ENCODE measurements around the gene TIMP3. TPM values are rescaled to one million over a fixed set of nuclear protein-coding genes. Genes with fewer than 3 reads are reported as not detected.

TIMP3 gene
- total RNA-seq, 4 donors from 2014 or later, result 300 to 1,106 (median 939) TPM

DNA sequence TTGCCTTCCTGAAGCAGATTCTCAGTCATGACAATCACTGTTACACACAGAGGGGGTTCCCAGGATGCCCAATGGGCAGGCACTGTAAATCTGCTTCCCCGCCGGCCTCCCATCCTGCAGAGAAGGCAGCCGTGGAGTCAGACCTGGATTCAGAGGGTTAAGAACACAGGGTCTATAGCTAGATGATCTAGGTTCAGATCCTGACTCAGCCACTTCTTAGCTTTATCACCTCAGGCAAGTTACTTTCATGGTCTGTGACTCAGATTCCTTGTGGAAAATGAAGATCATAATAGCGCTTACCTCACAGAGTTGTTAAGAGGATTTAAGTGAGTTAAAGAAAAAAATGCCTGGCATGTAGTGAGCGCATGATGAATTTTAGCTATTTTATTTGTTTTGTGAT, 95.9 kb downstream of the TIMP3 start:
- H3K4me3 ChIP-seq, result no peak overlapping the region
- 89 to 94% methylated on average over 5 of the region's 5 CpGs for WGBS, 2 donors
- H3K27ac ChIP-seq, result no peak overlapping the region
- no peaks in the 10 kb centered on the region for H3K36me3 ChIP-seq
- H3K9me3 ChIP-seq, result no peaks in the 10 kb centered on the region
- no peak for DNase-seq (ENCODE audit: low spot score in 2 of 2)
- H3K4me1 ChIP-seq, result no peaks in the 10 kb centered on the region
- no peaks in the 10 kb centered on the region for H3K27me3 ChIP-seq
- TF ChIP-seq EP300 (IDR thresholded peaks at IDR 0.05), result no peak
- no peak for TF ChIP-seq POLR2A (IDR thresholded peaks at IDR 0.05)
- TF ChIP-seq, protein P1, sequence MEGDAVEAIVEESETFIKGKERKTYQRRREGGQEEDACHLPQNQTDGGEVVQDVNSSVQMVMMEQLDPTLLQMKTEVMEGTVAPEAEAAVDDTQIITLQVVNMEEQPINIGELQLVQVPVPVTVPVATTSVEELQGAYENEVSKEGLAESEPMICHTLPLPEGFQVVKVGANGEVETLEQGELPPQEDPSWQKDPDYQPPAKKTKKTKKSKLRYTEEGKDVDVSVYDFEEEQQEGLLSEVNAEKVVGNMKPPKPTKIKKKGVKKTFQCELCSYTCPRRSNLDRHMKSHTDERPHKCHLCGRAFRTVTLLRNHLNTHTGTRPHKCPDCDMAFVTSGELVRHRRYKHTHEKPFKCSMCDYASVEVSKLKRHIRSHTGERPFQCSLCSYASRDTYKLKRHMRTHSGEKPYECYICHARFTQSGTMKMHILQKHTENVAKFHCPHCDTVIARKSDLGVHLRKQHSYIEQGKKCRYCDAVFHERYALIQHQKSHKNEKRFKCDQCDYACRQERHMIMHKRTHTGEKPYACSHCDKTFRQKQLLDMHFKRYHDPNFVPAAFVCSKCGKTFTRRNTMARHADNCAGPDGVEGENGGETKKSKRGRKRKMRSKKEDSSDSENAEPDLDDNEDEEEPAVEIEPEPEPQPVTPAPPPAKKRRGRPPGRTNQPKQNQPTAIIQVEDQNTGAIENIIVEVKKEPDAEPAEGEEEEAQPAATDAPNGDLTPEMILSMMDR (IDR thresholded peaks at IDR 0.05), result no peak

DNA sequence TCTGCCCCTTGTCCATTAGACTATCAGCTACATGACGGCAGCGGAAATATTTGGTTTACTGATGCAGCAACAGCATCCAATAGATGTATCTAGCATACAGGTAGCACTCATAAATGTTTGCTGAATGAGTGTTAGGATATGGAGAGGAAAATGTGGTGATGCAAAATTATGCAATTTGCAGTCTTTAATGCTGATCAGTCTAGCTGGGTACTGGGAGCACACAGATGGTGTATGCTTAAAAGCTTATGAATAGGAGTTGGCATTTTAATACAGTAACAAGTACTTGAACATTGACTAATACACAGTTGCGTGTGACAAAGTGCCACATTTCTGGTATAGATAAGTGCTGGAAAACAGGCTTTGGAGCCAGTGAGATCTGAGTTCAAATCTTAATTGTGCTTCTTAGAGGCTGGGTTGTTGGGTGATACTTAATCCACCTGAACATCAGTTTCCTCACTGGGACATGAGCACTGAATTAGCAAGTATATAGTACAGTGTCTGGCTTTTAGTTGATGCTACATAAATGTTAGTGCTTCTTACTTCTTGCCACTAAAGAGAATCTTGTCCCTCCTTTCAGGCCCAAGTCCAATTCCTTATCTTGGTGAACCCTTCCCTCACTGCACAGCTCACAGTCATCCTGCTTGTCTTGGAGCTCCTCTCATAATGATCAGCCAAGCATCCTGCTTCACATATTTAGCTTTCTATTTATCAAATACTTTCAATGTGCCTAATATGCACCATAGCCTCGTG, 99.6 kb downstream of the TIMP3 start:
- no peak overlapping the region for H3K27ac ChIP-seq
- no peaks in the 10 kb centered on the region for H3K27me3 ChIP-seq
- TF ChIP-seq, protein P1 (IDR thresholded peaks at IDR 0.05), result no peak
- no peak for TF ChIP-seq EP300 (IDR thresholded peaks at IDR 0.05)
- TF ChIP-seq POLR2A (IDR thresholded peaks at IDR 0.05), result no peak
- H3K36me3 ChIP-seq, result no peaks in the 10 kb centered on the region
- WGBS, 2 donors, result 90 to 91% methylated on average over 4 of the region's 4 CpGs
- DNase-seq (ENCODE audit: low spot score in 2 of 2), result no peak
- no peaks in the 10 kb centered on the region for H3K4me1 ChIP-seq
- H3K9me3 ChIP-seq, result no peaks in the 10 kb centered on the region
- no peak overlapping the region for H3K4me3 ChIP-seq

DNA sequence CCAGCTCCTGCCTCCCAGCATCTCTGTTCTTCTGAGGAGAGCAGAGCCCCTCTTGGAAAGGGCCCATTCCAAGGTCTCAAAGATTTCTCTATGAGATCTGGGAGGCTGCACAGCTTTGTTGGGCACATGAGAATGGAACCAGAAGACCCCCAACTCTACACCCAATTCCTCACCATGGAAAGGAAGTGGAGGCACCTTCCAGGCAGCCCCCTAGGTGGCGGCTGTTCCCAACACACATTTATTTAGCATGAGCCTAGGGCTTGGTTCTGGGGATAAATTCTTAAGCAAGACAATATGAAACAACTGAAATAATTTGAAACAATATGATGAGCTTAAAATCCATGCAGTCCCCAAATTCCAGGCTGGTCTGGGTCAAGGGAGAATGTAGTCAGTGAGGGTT, 100.4 kb downstream of the TIMP3 start:
- Histone ChIP-seq H3K4me3 (no peak overlapping the region), H3K27ac (no peak overlapping the region), H3K9me3 (no peaks in the 10 kb centered on the region), H3K36me3 (no peaks in the 10 kb centered on the region), H3K27me3 (no peaks in the 10 kb centered on the region), H3K4me1 (no peaks in the 10 kb centered on the region)
- no peak for DNase-seq (ENCODE audit: low spot score in 2 of 2)
- no peak for TF ChIP-seq EP300 (IDR thresholded peaks at IDR 0.05)
- TF ChIP-seq, protein P1 (IDR thresholded peaks at IDR 0.05), result no peak
- no peak for TF ChIP-seq POLR2A (IDR thresholded peaks at IDR 0.05)
- WGBS, 2 donors, result 0% methylated on average over 1 of the region's 1 CpG

DNA sequence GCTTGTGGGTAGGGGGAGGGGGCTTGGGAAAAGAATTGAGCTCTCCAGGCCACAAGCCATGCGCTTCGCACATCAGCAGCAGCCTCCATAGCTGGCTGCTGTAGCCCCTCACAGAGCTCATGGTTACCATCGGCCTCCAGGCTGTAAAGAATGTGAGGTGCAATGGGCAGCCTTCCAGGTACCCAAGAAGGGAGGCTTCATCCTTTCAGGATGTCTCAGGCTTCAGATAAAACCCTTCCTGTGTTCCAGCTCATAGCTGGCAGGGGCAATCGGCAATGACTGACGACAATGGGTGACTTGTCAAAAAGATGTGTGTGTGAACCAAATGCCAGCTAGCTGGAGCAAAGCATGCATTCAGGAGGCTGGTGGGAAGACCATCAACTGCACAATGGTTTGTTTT, 102.0 kb downstream of the TIMP3 start:
- no peaks in the 10 kb centered on the region for H3K36me3 ChIP-seq
- TF ChIP-seq POLR2A (IDR thresholded peaks at IDR 0.05) (no peak), EP300 (IDR thresholded peaks at IDR 0.05) (no peak)
- TF ChIP-seq, protein P1 (IDR thresholded peaks at IDR 0.05), result no peak
- H3K27me3 ChIP-seq, result no peaks in the 10 kb centered on the region
- DNase-seq (ENCODE audit: low spot score in 2 of 2), result no peak
- 60 to 64% methylated on average over 5 of the region's 5 CpGs for WGBS, 2 donors
- no peaks in the 10 kb centered on the region for H3K9me3 ChIP-seq
- no peak overlapping the region for H3K4me3 ChIP-seq
- H3K4me1 ChIP-seq, result no peaks in the 10 kb centered on the region
- no peak overlapping the region for H3K27ac ChIP-seq

DNA sequence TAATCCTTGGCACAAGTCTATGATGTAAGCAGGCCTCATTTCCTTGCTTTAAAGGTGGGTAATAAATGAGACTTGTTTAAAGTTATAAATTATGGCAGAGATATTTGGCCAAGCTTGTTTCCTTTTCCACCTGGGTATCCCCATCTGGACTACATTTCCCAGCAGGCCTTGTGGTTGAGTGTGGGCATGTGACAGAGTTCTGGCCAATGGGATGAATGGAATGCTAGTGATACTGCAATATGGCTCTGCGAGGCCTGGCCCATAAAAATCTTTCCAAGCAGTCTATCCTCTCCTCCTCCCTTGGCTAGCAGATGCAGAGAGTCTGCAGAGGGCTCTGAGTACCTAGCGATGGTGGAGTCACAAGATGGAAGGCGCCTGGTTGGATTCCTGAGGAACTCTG, 102.5 kb downstream of the TIMP3 start:
- Histone ChIP-seq H3K27me3 (no peaks in the 10 kb centered on the region), H3K36me3 (no peaks in the 10 kb centered on the region), H3K9me3 (no peaks in the 10 kb centered on the region), H3K27ac (no peak overlapping the region), H3K4me1 (no peaks in the 10 kb centered on the region), H3K4me3 (no peak overlapping the region)
- peak in 1 of 2 donors; percentile 40 for DNase-seq (ENCODE audit: low spot score in 2 of 2)
- no peak for TF ChIP-seq EP300 (IDR thresholded peaks at IDR 0.05)
- 65 to 81% methylated on average over 3 of the region's 3 CpGs for WGBS, 2 donors

All from tibial nerve (tissue), 4 donors.